IMR-90 (cell line): Measurements from ENCODE around the gene LARP1B. TPM values are rescaled to one million over a fixed set of nuclear protein-coding genes. Genes with fewer than 3 reads are reported as not detected.

Experiments
- ATAC-seq: fragments of 200-7000 bp; cut with Tn5 transposase; 2 replicates; pipeline ENCODE4 v1.9.1; 2020; ENCODE audit warnings: low read depth, mild to moderate bottlenecking, moderate library complexity
- BruUV-seq: library from RNA; stranded (reverse); fragments of 400-500 nt; replicated peaks from 2 replicates; lab custom pipeline; 2021; lab: Mats Ljungman, UMichigan
- CTCF ChIA-PET: fragments of 300-600 bp; formaldehyde crosslinking; extraction: SDS; loops from one replicate; lab custom pipeline; 2021; ENCODE audit warnings: antibody characterized with exemption; lab: Yijun Ruan, JAX
- POLR2A ChIA-PET: fragments of 300-600 bp; sonication (Branson Sonifier 250); formaldehyde crosslinking; loops from one replicate; lab custom pipeline; 2022; ENCODE audit warnings: antibody characterized with exemption; ENCODE audit not compliant: unreplicated experiment; lab: Charles Lee
- DNase-seq: peaks from one replicate; pipeline ENCODE4 v3.0.0; 2013
- H2AFZ ChIP-seq: replicated peaks from 2 replicates; pipeline ENCODE3; 2013; ENCODE audit warnings: low read length, mild to moderate bottlenecking; ENCODE audit not compliant: poor library complexity
- H2AK5ac ChIP-seq: 2 replicates; pipeline ENCODE4 v1.6.1; 2013; ENCODE audit warnings: low read depth, low read length, inconsistent platforms
- H2AK9ac ChIP-seq: replicated peaks from 2 replicates; pipeline ENCODE3; 2013; ENCODE audit warnings: mild to moderate bottlenecking, low read depth, low read length, moderate library complexity; ENCODE audit not compliant: poor library complexity
- H2BK120ac ChIP-seq: 2 replicates; pipeline ENCODE4 v1.6.1; 2013; ENCODE audit warnings: low read depth, low read length, inconsistent platforms
- H2BK15ac ChIP-seq: 3 replicates; pipeline ENCODE4 v1.6.1; 2013; ENCODE audit warnings: low read depth, low read length, inconsistent platforms
- H2BK20ac ChIP-seq: 2 replicates; pipeline ENCODE4 v1.6.1; 2013; ENCODE audit warnings: low read depth, mild to moderate bottlenecking, inconsistent platforms, low read length, moderate library complexity
- H2BK5ac ChIP-seq: 2 replicates; pipeline ENCODE4 v1.6.1; 2013; ENCODE audit warnings: mild to moderate bottlenecking, low read depth, low read length, inconsistent platforms; ENCODE audit not compliant: poor library complexity, severe bottlenecking
- H3K14ac ChIP-seq: replicated peaks from 2 replicates; pipeline ENCODE4 v1.6.1; 2013; ENCODE audit warnings: low read depth, low read length, inconsistent platforms
- H3K18ac ChIP-seq: 2 replicates; pipeline ENCODE4 v1.6.1; 2013; ENCODE audit warnings: low read depth, low read length, control low read depth
- H3K23ac ChIP-seq: 2 replicates; pipeline ENCODE4 v1.6.1; 2013; ENCODE audit warnings: low read depth, low read length, inconsistent platforms
- H3K27ac ChIP-seq: 2 replicates; pipeline ENCODE4 v1.5.1; 2013; ENCODE audit warnings: mild to moderate bottlenecking, control low read depth, low read length; ENCODE audit not compliant: insufficient read depth
- H3K27me3 ChIP-seq: 2 replicates; pipeline ENCODE4 v1.6.1; 2013; ENCODE audit warnings: low read length; ENCODE audit not compliant: control insufficient read depth, insufficient read depth
- H3K36me3 ChIP-seq: 2 replicates; pipeline ENCODE4 v1.6.1; 2013; ENCODE audit warnings: low read length, mixed read lengths; ENCODE audit not compliant: control insufficient read depth, insufficient read depth
- H3K4ac ChIP-seq: 2 replicates; pipeline ENCODE4 v1.6.1; 2013; ENCODE audit warnings: low read depth, low read length, inconsistent platforms
- H3K4me1 ChIP-seq: 2 replicates; pipeline ENCODE4 v1.6.1; 2013; ENCODE audit warnings: low read length, mixed read lengths; ENCODE audit not compliant: control insufficient read depth, insufficient read depth
- H3K4me2 ChIP-seq: 2 replicates; pipeline ENCODE4 v1.6.1; 2013; ENCODE audit warnings: low read depth, mild to moderate bottlenecking, control low read depth, low read length, moderate library complexity
- H3K4me3 ChIP-seq: 2 replicates; pipeline ENCODE4 v1.5.1; 2013; ENCODE audit warnings: low read depth, mild to moderate bottlenecking, control low read depth, low read length, moderate library complexity; ENCODE audit not compliant: insufficient read depth
- H3K56ac ChIP-seq: 2 replicates; pipeline ENCODE4 v1.6.1; 2013; ENCODE audit warnings: low read length, inconsistent platforms; ENCODE audit not compliant: insufficient read depth; ENCODE audit errors: extremely low read depth
- H3K79me1 ChIP-seq, 2 experiments: 2 replicates each; pipeline ENCODE4 v1.6.1; 2013; ENCODE audit warnings: low read length in 2 of 2, inconsistent platforms in 1 of 2, low read depth in 1 of 2
- H3K9ac ChIP-seq: 2 replicates; pipeline ENCODE4 v1.6.1; 2013; ENCODE audit warnings: low read depth, low read length, control low read depth
- H3K9me1 ChIP-seq: 2 replicates; pipeline ENCODE4 v1.6.1; 2013; ENCODE audit warnings: low read length, inconsistent platforms; ENCODE audit not compliant: insufficient read depth
- H3K9me3 ChIP-seq: 2 replicates; pipeline ENCODE4 v1.6.1; 2013; ENCODE audit warnings: low read length; ENCODE audit not compliant: control insufficient read depth, insufficient read depth
- H4K20me1 ChIP-seq: 2 replicates; pipeline ENCODE4 v1.6.1; 2013; ENCODE audit warnings: low read length, inconsistent platforms; ENCODE audit not compliant: insufficient read depth
- H4K5ac ChIP-seq: 2 replicates; pipeline ENCODE4 v1.6.1; 2013; ENCODE audit warnings: mild to moderate bottlenecking, low read depth, low read length, control low read depth
- H4K8ac ChIP-seq, 2 experiments: 2 replicates each; pipeline ENCODE4 v1.6.1; 2013; ENCODE audit warnings: low read depth in 2 of 2, low read length in 2 of 2, control low read depth in 1 of 2, inconsistent platforms in 1 of 2
- H4K91ac ChIP-seq: 2 replicates; pipeline ENCODE4 v1.6.1; 2013; ENCODE audit warnings: low read depth, low read length, inconsistent platforms; ENCODE audit not compliant: insufficient read depth
- FOS ChIP-seq: fragments of 150-350 bp; IDR thresholded peaks from 2 replicates; pipeline ENCODE4 v1.6.1; 2016; ENCODE audit warnings: low read depth, low read length
- MAFK ChIP-seq: IDR thresholded peaks from 2 replicates; pipeline ENCODE4 v1.6.1; 2012; ENCODE audit warnings: low read depth, low read length, improper control_type of control experiment
- WGBS, 2 experiments: methylation state at CpG; one replicate each; pipeline versions ENCODE4 v1.1.5 to v1.1.7; 2013; ENCODE audit warnings: missing lambda C conversion rate in 2 of 2; ENCODE audit not compliant: insufficient read length in 1 of 2; ENCODE audit errors: extremely low coverage in 2 of 2; 5-methylcytosine and 5-hydroxymethylcytosine counted together
- dilution Hi-C: fragments of 300-500 bp; cut with HindIII; formaldehyde crosslinking; loops from one replicate; pipeline ENCODE4 v1.14.3; 2018; ENCODE audit warnings: low sequenced_read_pairs; ENCODE audit not compliant: unreplicated experiment
- in situ Hi-C: fragments of 300-500 bp; cut with MboI; formaldehyde crosslinking; loops from 3 replicates; pipeline ENCODE4 v1.14.3; 2019; ENCODE audit warnings: low sequenced_read_pairs, inconsistent platforms, mixed read lengths
- intact Hi-C: fragments of 100-400 bp; cut with micrococcal nuclease; formaldehyde crosslinking; loops from 2 replicates; pipeline ENCODE4 v1.10.0; 2022
- polyA plus RNA-seq, 3 experiments: library from polyadenylated mRNA; depleted of rRNA; stranded (reverse); fragments of >200 nt; gene quantifications; 2 replicates each; pipeline ENCODE4 v1.2.3, GENCODE V29; 2012; ENCODE audit warnings: low replicate concordance in 1 of 3
- total RNA-seq: library from RNA; depleted of rRNA; stranded (reverse); fragments of >200 nt; gene quantifications from 2 replicates; pipeline ENCODE4 v1.2.3, GENCODE V29; 2012

LARP1B gene
- total and polyA plus RNA-seq, 2 of the 4 experiments (the other 2 are of a cell fraction), result 8.8 to 11.1 TPM

- no TSS peak for BruUV-seq
- WGBS, 2 experiments, result 67% methylated on average over 1 of the region's 4 CpGs; no CpG with 5 or more reads in 1 of the 2 experiments
- dilution Hi-C loops, result no loop called here
These were observed 188.9 kb downstream of the LARP1B start for GRCh38 chr4:128249787-128250668.

More at GRCh38 chr4:128249787-128250668, 188.9 kb downstream of the LARP1B start:
- H3K79me1 ChIP-seq, result no peaks in the 10 kb centered on the region
- H3K4me2 ChIP-seq, result no peak overlapping the region
- no peak overlapping the region for H2BK20ac ChIP-seq
- H3K4ac ChIP-seq, result no peak overlapping the region
- intact Hi-C loops, result no loop called here
- no peak overlapping the region for H3K23ac ChIP-seq
- no peaks in the 10 kb centered on the region for H3K9me1 ChIP-seq
- no peak overlapping the region for H2AK9ac ChIP-seq
- no peaks in the 10 kb centered on the region for H3K4me1 ChIP-seq
- H3K14ac ChIP-seq, result no peak overlapping the region
- H3K27me3 ChIP-seq, result no peaks in the 10 kb centered on the region
- no peak overlapping the region for H3K27ac ChIP-seq
- H3K9ac ChIP-seq, result no peak overlapping the region
- POLR2A ChIA-PET, result no interaction called here
- no peak overlapping the region for H4K91ac ChIP-seq
- no peak overlapping the region for H3K4me3 ChIP-seq
- H2BK15ac ChIP-seq, result no peak overlapping the region
- CTCF ChIA-PET, result no interaction called here
- H3K9me3 ChIP-seq, result peaks cover 12% of the 10 kb centered on the region
- no peak overlapping the region for H3K56ac ChIP-seq
- H2BK5ac ChIP-seq, result no peak overlapping the region
- no peak overlapping the region for H4K5ac ChIP-seq
- no peaks in the 10 kb centered on the region for H3K36me3 ChIP-seq
- no peaks in the 10 kb centered on the region for H4K20me1 ChIP-seq
- H2BK120ac ChIP-seq, result no peak overlapping the region
- TF ChIP-seq MAFK, result peak; percentile 64; the same call in 1 of the 2 replicates
- no peak for TF ChIP-seq FOS
- ATAC-seq (no peak), DNase-seq (no peak)
- H4K8ac ChIP-seq, result no peak overlapping the region
- H2AFZ ChIP-seq, result no peak overlapping the region
- in situ Hi-C loops, result no loop called here
- no peak overlapping the region for H3K18ac ChIP-seq
- no peak overlapping the region for H2AK5ac ChIP-seq
